ENCODE results near the gene MAGEB17. TPM values are rescaled to one million over a fixed set of nuclear protein-coding genes. Genes with fewer than 3 reads are reported as not detected.

Gene MAGEB17
- total RNA-seq, 1 donor from 2014 or later = not detected

- no peak for DNase-seq
- ATAC-seq = no peak
- intact Hi-C loops (cut with micrococcal nuclease) = no loop called here
Measured at GRCh38 chrX:16199343-16199742, 32.1 kb downstream of the MAGEB17 start.

GRCh38 chrX:16202943-16203342 is 35.7 kb downstream of the MAGEB17 start:
- no peak for ATAC-seq
- DNase-seq = no peak
- intact Hi-C loops (cut with micrococcal nuclease) = no loop called here

- intact Hi-C loops (cut with micrococcal nuclease) = no loop called here
- ATAC-seq = no peak
- no peak for DNase-seq
Measured at GRCh38 chrX:16204538-16204937, 37.3 kb downstream of the MAGEB17 start.

- DNase-seq = no peak
- intact Hi-C loops (cut with micrococcal nuclease) = no loop called here
- no peak for ATAC-seq
Measured at GRCh38 chrX:16205840-16206239, 38.6 kb downstream of the MAGEB17 start.

GRCh38 chrX:16207634-16208033 is 40.4 kb downstream of the MAGEB17 start:
- intact Hi-C loops (cut with micrococcal nuclease) = no loop called here
- no peak for DNase-seq
- no peak for ATAC-seq

GRCh38 chrX:16208601-16209000 is 41.3 kb downstream of the MAGEB17 start:
- DNase-seq (no peak), ATAC-seq (no peak)
- intact Hi-C loops (cut with micrococcal nuclease) = no loop called here

- no peak for DNase-seq
- ATAC-seq = no peak
- intact Hi-C loops (cut with micrococcal nuclease) = no loop called here
Measured at GRCh38 chrX:16210061-16210460, 42.8 kb downstream of the MAGEB17 start.

- DNase-seq = no peak
- intact Hi-C loops (cut with micrococcal nuclease) = no loop called here
- ATAC-seq = no peak
Measured at GRCh38 chrX:16212024-16212423, 44.7 kb downstream of the MAGEB17 start.

- ATAC-seq = no peak
- no peak for DNase-seq
- intact Hi-C loops (cut with micrococcal nuclease) = no loop called here
Measured at GRCh38 chrX:16212436-16212835, 45.2 kb downstream of the MAGEB17 start.

GRCh38 chrX:16213961-16214360 is 46.7 kb downstream of the MAGEB17 start:
- intact Hi-C loops (cut with micrococcal nuclease) = no loop called here
- DNase-seq = no peak
- ATAC-seq = no peak

GRCh38 chrX:16215660-16216059 is 48.4 kb downstream of the MAGEB17 start:
- DNase-seq = no peak
- intact Hi-C loops (cut with micrococcal nuclease) = no loop called here

More at GRCh38 chrX:16215660-16216059, 48.4 kb downstream of the MAGEB17 start:
- no peak for ATAC-seq

Other genes starting within 250 kb of the MAGEB17 start
- 0.22 TPM for gene GRPR, start 43.9 kb upstream of the MAGEB17 start, total RNA-seq

Data from left ventricle myocardium superior (tissue), 1 donor.